Breast epithelium (tissue), 3 donors: ENCODE data around the gene LYVE1.

Experiments used
- CTCF ChIP-seq, 3 donors: fragments of 450-650 bp; IDR thresholded peaks; one replicate each; pipeline ENCODE4 v1.5.1; 2016 to 2017; ENCODE audit warnings: antibody characterized with exemption in 3 of 3, mild to moderate bottlenecking in 3 of 3, moderate library complexity in 3 of 3
- POLR2AphosphoS5 ChIP-seq, 3 donors: sonication (generic); formaldehyde crosslinking; IDR thresholded peaks; one replicate each; pipeline ENCODE4 v1.6.1; 2017; ENCODE audit warnings: antibody characterized with exemption in 3 of 3

- TF ChIP-seq CTCF (IDR thresholded peaks at IDR 0.05) (no peak), POLR2AphosphoS5 (IDR thresholded peaks at IDR 0.05) (no peak)
Measured at GRCh38 chr11:10594407-10594806, 25.9 kb upstream of the LYVE1 start.
